Caco-2 (cell line): Measurements from ENCODE around the gene MSMP. TPM values are rescaled to one million over a fixed set of nuclear protein-coding genes. Genes with fewer than 3 reads are reported as not detected.

Experiments used
- BruUV-seq: library from RNA; stranded (reverse); fragments of 400-500 nt; replicated peaks from 2 replicates; lab custom pipeline; 2021; lab: Mats Ljungman, UMichigan
- CTCF ChIA-PET: fragments of 300-600 bp; sonication (Branson Sonifier 250); formaldehyde crosslinking; loops from one replicate; lab custom pipeline; 2022; ENCODE audit warnings: antibody characterized with exemption; lab: Charles Lee
- POLR2A ChIA-PET: fragments of 300-600 bp; sonication (Branson Sonifier 250); formaldehyde crosslinking; loops from one replicate; lab custom pipeline; 2022; ENCODE audit warnings: antibody characterized with exemption; lab: Charles Lee
- DNase-seq, 2 experiments: peaks; one replicate each; pipeline versions ENCODE4 v3.0.0 to v3.0.0-alpha.2; 2020 to 2022
- H3K27me3 ChIP-seq: replicated peaks from 2 replicates; pipeline ENCODE4 v1.6.0; 2011; ENCODE audit warnings: low read length; ENCODE audit not compliant: control insufficient read depth, insufficient read depth
- H3K36me3 ChIP-seq: 2 replicates; pipeline ENCODE4 v1.5.1; 2011; ENCODE audit warnings: low read length; ENCODE audit not compliant: control insufficient read depth, insufficient read depth
- H3K4me1 ChIP-seq: fragments of 250-450 bp; sonication (Bioruptor Pico); 2 replicates; pipeline ENCODE4 v1.5.1; 2020; ENCODE audit warnings: mild to moderate bottlenecking
- H3K4me3 ChIP-seq: 2 replicates; pipeline ENCODE4 v1.5.1; 2011; ENCODE audit warnings: low read depth, mild to moderate bottlenecking, control low read depth, low read length
- H3K9me3 ChIP-seq: fragments of 250-450 bp; sonication (Bioruptor Pico); 2 replicates; pipeline ENCODE4 v1.5.1; 2020; ENCODE audit warnings: mild to moderate bottlenecking, moderate library complexity
- H3K27ac Mint-ChIP-seq: one replicate; pipeline ENCODE4 v1.8.0; 2022; ENCODE audit warnings: mixed read lengths; ENCODE audit not compliant: unreplicated experiment
- H3K27me3 Mint-ChIP-seq: one replicate; pipeline ENCODE4 v1.8.0; 2022; ENCODE audit warnings: mixed read lengths; ENCODE audit not compliant: insufficient read depth, unreplicated experiment
- H3K36me3 Mint-ChIP-seq: one replicate; pipeline ENCODE4 v1.8.0; 2022; ENCODE audit warnings: mild to moderate bottlenecking, mixed read lengths; ENCODE audit not compliant: insufficient read depth, unreplicated experiment
- H3K4me1 Mint-ChIP-seq: one replicate; pipeline ENCODE4 v1.8.0; 2022; ENCODE audit warnings: low read depth, mixed read lengths; ENCODE audit not compliant: unreplicated experiment
- H3K4me3 Mint-ChIP-seq: one replicate; pipeline ENCODE4 v1.8.0; 2022; ENCODE audit warnings: mild to moderate bottlenecking, moderate library complexity, mixed read lengths; ENCODE audit not compliant: unreplicated experiment
- H3K9me3 Mint-ChIP-seq: one replicate; pipeline ENCODE4 v1.8.0; 2022; ENCODE audit warnings: mixed read lengths; ENCODE audit not compliant: unreplicated experiment
- CTCF ChIP-seq, 2 experiments: fragments of 200-600 bp in 1 of 2; IDR thresholded peaks; 1 replicate in 1 of 2; 2 replicates in 1 of 2; pipeline versions ENCODE4 v1.5.1 to v1.8.0; 2011 to 2022; ENCODE audit warnings: antibody characterized with exemption in 1 of 2, control low read depth in 1 of 2, inconsistent platforms in 1 of 2, low read depth in 1 of 2, low read length in 1 of 2, mild to moderate bottlenecking in 1 of 2, moderate library complexity in 1 of 2; ENCODE audit not compliant: insufficient read depth in 1 of 2, severe bottlenecking in 1 of 2, unreplicated experiment in 1 of 2
- intact Hi-C: fragments of 100-400 bp; cut with micrococcal nuclease; formaldehyde crosslinking; loops from one replicate; pipeline ENCODE4 v1.10.0; 2022; ENCODE audit not compliant: unreplicated experiment
- total RNA-seq: library from RNA; stranded (reverse); gene quantifications from 2 replicates; pipeline ENCODE4 v1.2.3, GENCODE V29; 2022

MSMP gene
- total RNA-seq, 1 experiment from 2014 or later = not detected

GRCh38 chr9:35748858-35749514, 5.1 kb downstream of the MSMP start, which contains the start of the genes GBA2 and RGP1:
TSS of gene GBA2 (minus strand) at chr9:35749228. CDS start at chr9:35748704, 524 bp downstream.
TSS of gene RGP1 (plus strand) at chr9:35749287. CDS start at chr9:35749756, 469 bp downstream.
- Mint-ChIP-seq H3K4me1 (peaks cover 22% of the 10 kb centered on the region), H3K9me3 (no peaks in the 10 kb centered on the region), H3K27ac (peak within 1 kb of the TSS; percentile 85), H3K36me3 (peaks cover 42% of the 10 kb centered on the region), H3K4me3 (peak within 1 kb of the TSS; percentile 86), H3K27me3 (no peaks in the 10 kb centered on the region)
- CTCF ChIA-PET = interaction anchor here (1.0 to 3.4 kb wide), 9 partner anchors 11 to 91 kb away, joined by 3 to 21 read pairs (median 7); partner anchors contain the start of genes CCDC107, CREB3, RMRP and TLN1
- H3K27me3 ChIP-seq = no peaks in the 10 kb centered on the region
- peak; percentile 89 to 90 for DNase-seq
- peaks cover 23% of the 10 kb centered on the region for H3K4me1 ChIP-seq
- no peak for TF ChIP-seq CTCF (IDR thresholded peaks at IDR 0.05; ENCODE audit: insufficient read depth in 1 of 2, low read depth in 1 of 2, low read length in 1 of 2, severe bottlenecking in 1 of 2, unreplicated experiment in 1 of 2)
- peak within 1 kb of the TSS; percentile 89 for H3K4me3 ChIP-seq
- intact Hi-C loops = loop anchor here (2.0 to 5.0 kb wide), 2 partner anchors 16 to 68 kb away; partner anchors contain the start of genes CREB3, HINT2 and TLN1
- no TSS peak for BruUV-seq
- POLR2A ChIA-PET = interaction anchor here (0.6 to 4.1 kb wide), 13 partner anchors 10 to 677 kb away, joined by 3 to 41 read pairs (median 4); partner anchors contain the start of genes CCDC107, CREB3, HINT2 and RMRP
- peaks cover 8% of the 10 kb centered on the region for H3K36me3 ChIP-seq
- H3K9me3 ChIP-seq = no peaks in the 10 kb centered on the region

GRCh38 chr9:35748242-35748857, 5.7 kb downstream of the MSMP start:
- peaks cover 23% of the 10 kb centered on the region for H3K4me1 ChIP-seq
- Mint-ChIP-seq H3K36me3 (peaks cover 49% of the 10 kb centered on the region), H3K27ac (peak overlapping the region; percentile 85), H3K4me1 (peaks cover 22% of the 10 kb centered on the region), H3K27me3 (no peaks in the 10 kb centered on the region), H3K9me3 (no peaks in the 10 kb centered on the region), H3K4me3 (peak overlapping the region; percentile 86)
- ChIA-PET CTCF (interaction anchor here (1.0 to 3.4 kb wide), 8 partner anchors 10 to 90 kb away, joined by 3 to 21 read pairs (median 8); partner anchors contain the start of genes CCDC107, CREB3, RMRP and TLN1), POLR2A (interaction anchor here (0.5 to 4.1 kb wide), 12 partner anchors 9 to 259 kb away, joined by 3 to 41 read pairs (median 5); partner anchors contain the start of genes CCDC107, CREB3, HINT2 and RMRP)
- H3K27me3 ChIP-seq = no peaks in the 10 kb centered on the region
- peak overlapping the region; percentile 89 for H3K4me3 ChIP-seq
- no peak for TF ChIP-seq CTCF (IDR thresholded peaks at IDR 0.05; ENCODE audit: insufficient read depth in 1 of 2, low read depth in 1 of 2, low read length in 1 of 2, severe bottlenecking in 1 of 2, unreplicated experiment in 1 of 2)
- intact Hi-C loops = loop anchor here (2.0 to 5.0 kb wide), 2 partner anchors 16 to 69 kb away; partner anchors contain the start of genes CREB3, HINT2 and TLN1
- peaks cover 8% of the 10 kb centered on the region for H3K36me3 ChIP-seq
- no TSS peak for BruUV-seq
- no peaks in the 10 kb centered on the region for H3K9me3 ChIP-seq
- DNase-seq = no peak

- Mint-ChIP-seq H3K36me3 (peaks cover 52% of the 10 kb centered on the region), H3K27me3 (no peaks in the 10 kb centered on the region), H3K27ac (peak overlapping the region; percentile 25), H3K4me1 (peaks cover 22% of the 10 kb centered on the region), H3K4me3 (peak overlapping the region; percentile 86), H3K9me3 (no peaks in the 10 kb centered on the region)
- Histone ChIP-seq H3K36me3 (peaks cover 11% of the 10 kb centered on the region), H3K9me3 (no peaks in the 10 kb centered on the region), H3K4me3 (peak overlapping the region; percentile 89), H3K4me1 (peaks cover 23% of the 10 kb centered on the region), H3K27me3 (no peaks in the 10 kb centered on the region)
- ChIA-PET CTCF (interaction anchor here (0.8 to 3.4 kb wide), 6 partner anchors 10 to 50 kb away, joined by 3 to 11 read pairs (median 4); no protein-coding TSS in a partner anchor), POLR2A (interaction anchor here (0.7 to 4.1 kb wide), 4 partner anchors 10 to 25 kb away, joined by 3 to 41 read pairs (median 4); partner anchors contain the start of genes CREB3 and TLN1)
- BruUV-seq = no TSS peak
- intact Hi-C loops = loop anchor here (1.0 to 5.0 kb wide), 2 partner anchors 10 to 71 kb away; partner anchors contain the start of gene HINT2
- no peak for TF ChIP-seq CTCF (IDR thresholded peaks at IDR 0.05; ENCODE audit: insufficient read depth in 1 of 2, low read depth in 1 of 2, low read length in 1 of 2, severe bottlenecking in 1 of 2, unreplicated experiment in 1 of 2)
- DNase-seq = peak in 1 of 2 experiments; percentile 49
These were observed 7.5 kb downstream of the MSMP start for GRCh38 chr9:35746583-35746982.
